Right kidney (tissue), 1 donor: ENCODE data around the gene ZNF488.

Source experiments
- DNase-seq: peaks from one replicate; pipeline ENCODE4 v3.0.0-alpha.2; 2016

Gene ZNF488

DNA sequence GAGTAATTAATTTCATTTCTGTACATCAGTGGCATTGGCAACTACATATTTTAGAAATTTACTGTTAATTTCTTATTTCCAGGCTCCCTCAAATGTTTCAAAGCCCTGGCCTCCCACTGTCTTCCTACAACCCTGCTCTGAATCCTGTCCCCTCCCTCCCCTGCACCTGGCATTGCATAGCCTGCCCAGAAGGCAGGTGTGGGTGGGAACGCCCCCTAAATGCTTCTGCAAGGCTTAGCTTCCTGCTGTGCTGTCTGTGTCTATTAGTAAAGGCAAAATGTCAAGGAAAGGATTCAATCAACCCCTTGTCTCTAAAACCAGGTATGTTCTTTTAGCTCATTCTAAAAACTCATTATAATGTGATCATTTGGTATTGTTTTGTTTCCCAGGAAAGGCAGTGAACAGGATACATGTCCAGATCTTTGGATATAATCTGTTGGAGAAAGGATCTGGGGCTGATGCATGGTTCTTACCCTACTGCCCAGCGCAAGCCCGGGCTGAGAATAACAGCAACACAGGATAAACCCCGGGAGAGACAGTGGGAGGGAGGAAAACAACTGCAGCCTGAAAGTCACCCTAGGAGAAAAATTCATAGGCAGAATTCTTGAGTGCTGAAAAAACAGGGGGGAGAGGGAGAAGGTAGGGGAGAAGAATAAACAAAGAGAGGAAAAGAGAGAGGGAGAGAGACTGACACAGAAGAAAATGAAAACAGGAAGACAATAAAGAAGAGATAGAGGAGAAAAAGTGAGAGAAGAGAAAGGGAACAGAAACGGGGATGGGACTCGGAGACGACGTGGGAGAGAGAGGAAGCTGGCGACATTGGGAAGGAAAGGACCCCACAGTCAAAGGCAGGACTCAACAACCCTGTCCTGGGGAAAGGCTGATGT lies 589 bp downstream of the ZNF488 start:
- DNase-seq = no peak

DNA sequence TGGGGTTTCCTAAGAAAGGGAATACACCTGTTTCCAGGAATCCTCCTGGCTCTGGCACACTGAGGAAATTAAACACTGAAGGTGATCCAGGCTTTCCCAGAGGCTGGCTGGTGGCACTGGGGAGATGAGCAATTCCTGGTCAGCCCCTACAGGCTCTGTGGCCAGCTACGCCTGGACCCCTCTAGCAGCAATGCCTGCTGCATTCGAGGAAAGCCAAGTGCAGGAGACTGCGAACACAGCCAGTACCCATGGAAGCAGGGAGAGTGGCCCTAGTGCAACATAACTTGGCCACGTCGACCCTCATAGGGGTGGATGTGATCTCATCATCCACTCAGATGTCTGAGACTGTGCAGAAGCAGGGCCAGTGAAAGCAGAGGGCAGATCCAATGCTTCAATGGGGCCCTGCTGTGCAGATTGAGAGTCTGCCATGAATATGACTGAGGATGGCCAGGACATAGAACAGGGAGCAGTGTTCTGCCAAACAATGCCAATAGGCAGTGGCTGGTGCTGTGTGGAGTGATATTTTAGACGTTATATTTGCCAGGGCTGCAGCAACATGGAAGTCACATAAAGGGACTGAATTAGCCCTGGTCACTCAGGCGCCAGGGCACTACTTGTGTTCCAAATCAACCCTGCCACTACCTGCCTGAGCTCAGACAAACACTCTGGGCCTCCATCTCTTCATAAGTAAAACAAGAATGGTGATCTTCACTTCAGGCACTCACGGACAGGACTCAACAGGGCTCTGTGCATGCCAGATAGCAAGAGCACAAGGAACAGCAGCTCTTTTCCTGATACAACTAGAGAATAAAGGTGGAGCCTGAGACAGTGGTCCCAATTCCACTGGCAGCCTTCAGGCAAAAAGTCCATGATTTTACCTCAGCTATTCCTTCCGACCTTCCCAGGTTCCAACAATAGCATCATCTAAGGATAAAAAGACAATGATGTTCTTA lies 2.4 kb downstream of the ZNF488 start:
- no peak for DNase-seq

DNA sequence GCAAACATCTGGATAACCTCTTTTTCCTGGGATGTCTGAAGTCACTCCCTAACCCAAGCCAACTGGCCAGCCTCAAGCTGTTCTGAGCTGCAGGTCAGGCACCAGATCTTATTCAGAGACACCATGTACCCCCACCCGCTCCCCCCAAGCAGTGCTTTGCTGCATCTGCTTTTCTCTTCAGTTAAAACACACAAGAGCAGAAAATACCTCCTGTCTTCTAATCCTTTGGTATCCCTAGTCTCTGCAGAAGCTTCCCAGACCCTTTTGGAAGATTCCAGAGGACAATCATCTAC lies 3.0 kb downstream of the ZNF488 start:
- DNase-seq = no peak

DNA sequence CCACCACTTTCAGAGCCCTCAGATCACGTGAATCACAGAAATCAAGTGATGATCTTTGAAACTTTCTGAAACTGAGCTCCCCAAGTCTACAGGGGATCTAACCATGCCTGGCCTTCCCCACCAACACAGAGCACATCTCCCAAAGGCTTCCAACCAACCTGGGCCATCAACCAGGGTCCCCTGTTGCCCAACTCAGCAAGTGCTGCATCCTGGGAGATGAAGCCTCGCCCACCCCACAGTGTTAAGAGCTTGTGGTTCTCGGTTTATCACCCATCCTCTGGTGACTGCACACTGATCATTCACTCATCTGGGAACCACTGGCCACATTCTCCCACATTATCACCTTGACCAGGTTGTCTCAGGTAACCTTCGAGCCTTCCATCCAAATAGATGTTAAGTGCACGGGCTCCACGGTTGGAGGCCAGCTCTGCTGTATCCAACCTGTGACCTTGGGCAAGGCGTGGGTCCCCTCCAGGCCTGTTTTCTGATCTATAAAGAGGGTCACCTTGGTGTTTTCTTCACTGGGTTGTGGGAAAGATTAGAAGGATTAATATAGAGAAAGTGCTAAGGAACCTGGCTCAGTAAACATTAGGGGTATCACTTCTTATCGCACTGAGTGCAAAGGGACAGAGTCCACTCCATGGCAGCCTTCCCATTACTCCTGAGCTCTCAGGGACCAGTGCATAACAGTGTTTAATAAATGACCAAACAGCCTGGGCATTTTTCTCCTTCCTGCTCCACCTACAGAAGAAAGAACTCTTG lies 3.6 kb downstream of the ZNF488 start:
- DNase-seq = no peak

DNA sequence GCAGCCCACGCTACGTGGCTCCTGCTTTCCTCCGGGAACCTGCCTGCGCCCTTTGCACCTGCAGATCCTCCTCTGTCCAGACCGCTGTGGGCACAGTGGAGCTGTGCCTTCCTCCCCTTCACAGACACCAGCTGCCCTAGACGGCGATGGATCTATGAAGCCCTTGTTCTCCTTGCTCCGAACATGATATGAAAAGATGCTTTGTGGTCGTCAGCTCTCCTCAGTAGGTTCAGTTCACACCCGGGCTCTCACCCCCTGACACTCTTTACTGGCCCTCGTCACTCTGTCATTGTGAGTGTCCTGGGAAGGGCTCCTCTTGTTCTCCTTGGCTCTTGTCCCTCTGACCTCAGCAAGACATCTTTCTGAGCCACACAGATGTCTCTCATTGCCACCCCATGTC lies 4.2 kb downstream of the ZNF488 start:
- no peak for DNase-seq

DNA sequence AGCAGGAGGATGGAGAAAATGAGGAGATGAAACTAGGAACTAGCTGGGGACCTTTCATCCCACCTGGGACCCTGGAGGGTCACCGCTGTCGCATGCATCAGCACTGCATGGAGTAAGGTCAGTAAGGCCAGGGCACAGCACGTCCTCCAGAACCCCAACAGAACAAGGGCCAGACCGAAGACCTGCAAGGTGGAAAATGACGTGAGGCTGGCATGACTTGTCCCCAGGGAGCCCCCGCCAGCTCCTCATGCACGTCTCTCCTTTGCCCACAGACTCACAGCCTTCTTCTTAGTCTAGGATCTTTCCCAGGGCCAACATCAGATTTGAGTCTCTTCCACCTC lies 4.7 kb downstream of the ZNF488 start:
- no peak for DNase-seq

DNA sequence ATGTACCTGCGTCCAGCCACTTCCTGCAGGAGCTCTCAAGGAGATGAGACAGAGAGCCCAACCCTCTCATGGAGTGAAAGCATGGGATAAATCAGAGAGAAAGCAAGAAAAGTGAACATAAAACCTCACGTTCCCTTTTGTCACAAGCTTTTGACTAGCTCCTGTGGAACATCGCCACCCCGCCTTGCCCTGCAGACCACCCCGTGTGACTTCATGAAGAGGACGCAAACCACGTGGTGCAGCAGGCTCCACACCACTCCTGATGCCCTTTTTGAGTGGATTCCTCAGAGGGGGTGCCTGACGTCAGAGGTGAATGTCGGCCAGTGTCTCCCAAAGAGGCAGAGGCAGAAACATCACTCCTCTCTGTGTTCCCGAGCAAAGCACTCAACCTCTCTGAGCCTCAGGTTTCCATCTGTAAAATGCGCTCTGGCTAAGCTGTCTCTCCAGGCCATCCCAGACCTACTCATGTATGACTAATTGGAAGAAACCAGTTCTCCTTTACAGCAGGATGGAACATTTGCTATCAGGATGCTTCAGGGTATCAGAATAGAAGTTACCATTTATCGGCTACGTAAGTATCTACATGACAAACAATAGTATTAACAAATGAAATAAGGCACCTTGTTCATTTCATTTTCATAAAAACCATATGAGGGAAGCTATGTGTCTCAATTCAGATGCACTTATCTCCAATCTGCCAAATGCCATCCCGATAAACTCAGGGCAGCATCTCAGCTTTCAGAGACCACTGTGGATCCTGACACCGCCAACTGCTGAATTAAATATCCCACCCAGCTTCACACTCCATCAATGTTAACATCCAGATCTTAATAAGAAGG lies 5.3 kb downstream of the ZNF488 start:
- DNase-seq = no peak

DNA sequence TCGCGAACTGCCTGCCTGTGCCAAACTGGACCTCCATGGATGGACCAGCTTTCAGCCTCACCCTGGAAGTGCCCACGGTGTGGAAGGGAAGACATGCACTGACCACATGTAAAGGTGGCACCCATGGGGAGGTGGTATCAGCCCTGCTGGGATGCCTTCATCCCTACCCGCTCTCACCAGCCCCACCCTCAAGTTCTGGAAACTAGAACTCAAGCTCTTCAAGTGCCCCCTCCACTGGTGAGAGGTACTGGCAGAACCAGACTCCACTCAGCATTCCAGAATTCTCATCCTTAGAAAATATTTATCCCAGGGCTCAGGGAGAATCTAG lies 5.9 kb downstream of the ZNF488 start:
- no peak for DNase-seq

DNA sequence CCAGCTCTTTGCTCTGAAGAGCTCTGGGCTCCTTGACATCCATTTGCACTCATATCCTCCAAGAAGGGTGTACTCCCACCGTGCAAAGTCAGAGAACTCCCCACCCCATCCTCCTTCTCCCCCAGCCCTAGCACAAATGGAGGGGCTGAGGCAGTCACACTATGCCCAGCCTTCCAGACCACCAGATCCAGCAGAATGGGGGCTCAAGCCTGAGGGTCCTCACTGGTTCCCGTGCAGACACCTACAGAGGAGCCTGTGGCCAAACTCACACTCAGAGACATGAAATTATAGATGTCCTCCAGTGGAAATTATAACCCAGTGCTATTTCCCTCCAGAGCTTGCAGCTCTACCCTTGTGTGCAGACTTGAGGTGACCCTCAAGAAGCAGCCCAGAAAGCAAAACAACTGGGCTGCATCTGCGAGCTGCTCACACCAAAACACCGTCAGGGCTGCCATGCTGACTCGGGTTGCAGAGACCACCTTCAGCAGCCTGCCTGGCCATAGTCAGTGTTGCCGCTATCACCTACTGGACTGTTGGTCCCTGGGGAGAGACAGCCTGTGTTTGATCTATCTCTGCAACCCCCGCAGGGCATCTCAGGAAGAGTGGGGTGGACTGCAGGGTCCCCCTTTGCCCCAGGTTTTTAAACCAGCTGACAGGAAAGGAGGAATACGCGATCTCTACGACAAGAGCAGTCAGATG lies 7.4 kb downstream of the ZNF488 start:
- no peak for DNase-seq

DNA sequence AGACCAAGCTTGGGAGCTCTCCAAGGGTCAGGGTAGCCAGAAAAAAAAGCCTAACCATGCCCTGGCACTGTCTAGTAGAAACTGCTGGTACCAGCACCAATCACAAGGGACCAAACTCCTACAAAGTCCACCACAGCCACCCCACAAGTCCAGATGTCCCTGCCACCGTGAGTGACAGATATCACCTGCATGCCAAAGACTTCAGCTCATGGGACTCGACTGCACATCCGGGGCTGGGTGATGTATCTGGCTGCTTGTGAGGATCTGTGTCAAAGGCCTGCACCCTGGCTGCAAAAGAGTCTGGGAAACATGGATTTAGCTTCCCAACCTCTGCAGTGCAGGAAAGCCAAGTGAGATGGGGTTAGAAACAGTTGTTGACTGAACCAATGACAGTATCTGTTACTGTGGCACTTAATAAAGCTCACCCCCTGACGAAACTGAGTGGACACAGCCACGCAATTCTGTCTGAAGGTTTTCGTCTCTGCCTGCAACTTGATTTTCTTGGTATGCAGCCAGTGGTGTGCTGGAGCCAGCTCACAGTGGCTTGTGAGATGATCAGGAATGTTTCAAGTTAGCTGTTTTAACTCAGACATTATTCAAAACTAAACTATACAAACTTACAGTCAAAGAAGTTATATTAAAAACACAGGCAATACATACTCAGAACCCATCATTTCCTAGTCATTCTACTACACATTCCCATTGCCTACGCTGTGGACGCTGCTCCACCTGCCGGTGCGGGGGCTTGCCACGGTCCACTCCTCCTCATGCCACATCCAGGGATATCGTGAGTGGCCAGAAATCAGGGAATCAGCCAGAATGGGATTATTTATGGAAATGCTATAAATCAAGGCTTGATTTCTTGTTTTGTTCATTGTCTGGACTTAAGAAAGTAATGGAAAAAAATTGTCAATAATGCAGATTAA lies 9.2 kb downstream of the ZNF488 start:
- no peak for DNase-seq

DNA sequence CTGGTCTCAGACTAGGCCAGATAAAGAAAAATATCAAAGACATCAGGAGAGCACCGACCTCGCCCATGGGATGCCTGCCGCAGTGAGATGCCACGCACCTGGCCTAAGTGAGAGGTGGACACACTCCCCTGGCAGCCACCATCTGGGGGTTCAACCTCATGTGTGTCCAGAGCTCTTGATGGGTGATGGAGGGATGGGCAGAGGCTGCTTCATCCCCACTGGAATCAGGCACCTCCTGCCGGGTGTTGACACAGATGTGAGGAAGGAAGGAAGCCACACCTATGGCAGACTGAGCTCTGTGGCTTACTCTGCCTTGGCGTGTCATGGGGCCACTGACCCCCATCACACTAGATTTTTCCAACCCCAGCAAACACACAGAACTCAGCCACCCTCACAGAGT lies 11.4 kb downstream of the ZNF488 start:
- no peak for DNase-seq

DNA sequence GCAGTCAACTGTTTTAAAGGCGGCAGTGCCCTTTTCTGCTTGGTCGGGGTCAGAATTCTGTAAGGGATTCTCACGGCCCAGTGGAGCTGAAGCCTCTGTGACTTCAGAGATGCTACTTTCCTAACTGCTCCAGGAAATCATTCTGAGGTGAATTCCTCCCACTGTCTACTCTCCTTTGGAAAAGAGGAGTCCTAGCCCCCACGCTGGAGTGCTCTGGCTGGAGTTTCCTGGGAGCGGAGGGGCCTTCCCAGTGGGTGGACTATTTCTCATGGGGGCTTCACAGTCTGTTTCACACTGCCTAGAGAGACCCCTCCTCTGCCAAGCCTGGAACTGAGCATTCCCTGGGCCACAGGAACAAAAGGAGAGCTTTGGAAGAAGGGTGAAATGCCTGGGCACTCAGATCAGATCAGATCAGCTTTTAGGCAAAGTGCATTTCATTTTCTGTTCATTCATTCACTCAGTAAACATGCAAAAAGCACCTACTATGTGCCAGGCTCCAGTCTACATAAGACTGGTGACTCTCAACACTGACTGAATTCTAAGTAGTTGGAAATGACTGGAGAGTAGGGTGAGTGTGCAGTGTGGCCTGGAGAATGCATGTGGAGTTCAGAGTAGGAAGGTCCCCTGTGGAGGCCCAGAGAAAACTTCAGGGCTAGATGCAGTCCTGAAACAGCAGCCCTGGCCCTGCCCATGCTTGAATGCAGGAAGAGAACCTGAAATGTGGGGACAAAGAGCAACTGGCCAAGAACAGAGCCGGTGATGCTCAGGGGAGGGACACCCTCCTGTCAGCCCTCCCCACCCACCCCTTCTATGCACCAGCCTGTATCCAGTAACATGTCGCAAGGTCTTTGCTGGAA lies 12.2 kb downstream of the ZNF488 start:
- no peak for DNase-seq

DNA sequence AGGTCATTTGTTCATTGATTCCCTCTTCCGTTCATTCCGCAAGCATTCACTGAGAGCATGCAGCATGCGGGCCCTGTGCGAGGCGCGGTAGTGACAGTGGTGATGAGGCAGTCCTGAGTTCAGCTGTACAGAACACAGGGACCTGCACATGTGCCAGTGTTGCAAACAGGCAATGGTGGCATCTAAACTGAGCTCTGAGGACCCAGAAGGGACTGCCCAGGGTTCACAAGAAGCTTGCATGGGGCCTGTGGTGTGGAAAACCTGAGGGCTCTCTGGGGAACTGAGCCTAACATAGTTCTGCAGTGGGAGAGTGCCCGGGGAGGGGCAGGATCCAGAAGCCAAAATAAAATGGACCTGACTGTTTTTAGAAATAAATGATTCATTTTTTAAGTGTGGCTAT lies 13.2 kb downstream of the ZNF488 start:
- no peak for DNase-seq

DNA sequence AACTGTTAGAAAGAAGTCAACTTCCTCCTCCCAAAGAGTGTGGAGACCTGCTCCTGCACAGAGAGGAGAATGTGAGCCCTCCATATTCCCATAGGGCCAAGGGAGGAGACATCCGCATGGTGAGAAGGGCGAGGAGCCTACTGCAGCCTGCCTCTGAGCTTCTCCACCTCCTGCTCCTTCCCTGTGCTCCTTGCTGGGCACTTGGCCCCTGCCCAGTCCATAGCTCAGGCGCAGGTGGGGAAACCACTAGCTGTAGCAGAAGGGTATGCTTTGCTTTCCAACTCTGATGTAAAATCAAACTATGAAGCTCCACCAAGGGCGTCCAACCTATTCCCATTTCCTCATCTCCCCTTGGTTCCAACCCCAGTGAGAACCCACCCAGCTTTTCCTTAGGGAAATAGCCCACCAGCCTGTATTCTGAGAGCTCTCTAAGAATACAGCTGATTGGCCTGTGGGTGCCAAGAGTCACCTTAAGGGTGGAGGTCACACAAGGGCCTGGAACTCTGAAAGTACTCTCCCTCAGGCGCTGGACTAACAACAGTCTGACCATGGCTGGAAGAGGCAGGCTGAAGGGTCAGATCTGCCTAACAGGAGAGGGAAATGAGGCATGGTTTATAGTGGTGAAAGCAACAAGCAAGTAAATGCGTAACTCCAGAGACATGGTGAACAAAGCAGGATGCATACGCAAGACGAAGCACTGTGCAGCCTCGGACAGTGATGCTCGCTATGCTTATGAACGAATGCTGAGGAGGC lies 13.9 kb downstream of the ZNF488 start:
- DNase-seq = no peak

DNA sequence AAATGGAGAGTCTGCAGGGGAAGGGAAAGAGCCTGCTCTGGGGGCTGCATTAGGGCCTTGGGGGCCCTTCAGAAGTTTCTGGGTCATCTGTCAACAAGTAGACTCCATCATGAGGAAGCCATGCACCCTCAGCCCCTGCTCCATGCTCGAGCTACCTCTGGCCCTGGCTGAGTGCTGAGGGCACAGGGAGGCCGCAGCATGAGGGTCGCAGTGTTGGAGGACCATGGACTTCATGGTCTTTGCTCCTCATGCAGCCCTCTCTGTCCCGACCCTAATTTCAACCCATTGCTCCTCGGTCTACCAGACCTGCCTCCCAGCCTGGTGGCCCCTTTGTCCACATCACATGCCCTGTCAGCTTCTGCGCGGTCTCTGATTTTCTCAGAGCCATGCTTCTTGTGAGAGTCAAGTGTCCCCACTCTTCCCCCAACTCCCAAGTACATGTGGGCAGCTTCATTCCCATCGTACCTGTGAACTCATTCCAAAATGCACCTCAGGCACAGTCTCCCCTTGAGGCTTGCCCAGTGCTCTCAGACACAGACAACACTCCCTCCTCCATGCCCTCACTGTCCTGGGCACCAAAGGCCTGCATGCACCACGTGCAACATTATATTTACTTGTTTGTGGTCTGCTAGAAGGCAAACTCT lies 14.7 kb downstream of the ZNF488 start:
- no peak for DNase-seq

DNA sequence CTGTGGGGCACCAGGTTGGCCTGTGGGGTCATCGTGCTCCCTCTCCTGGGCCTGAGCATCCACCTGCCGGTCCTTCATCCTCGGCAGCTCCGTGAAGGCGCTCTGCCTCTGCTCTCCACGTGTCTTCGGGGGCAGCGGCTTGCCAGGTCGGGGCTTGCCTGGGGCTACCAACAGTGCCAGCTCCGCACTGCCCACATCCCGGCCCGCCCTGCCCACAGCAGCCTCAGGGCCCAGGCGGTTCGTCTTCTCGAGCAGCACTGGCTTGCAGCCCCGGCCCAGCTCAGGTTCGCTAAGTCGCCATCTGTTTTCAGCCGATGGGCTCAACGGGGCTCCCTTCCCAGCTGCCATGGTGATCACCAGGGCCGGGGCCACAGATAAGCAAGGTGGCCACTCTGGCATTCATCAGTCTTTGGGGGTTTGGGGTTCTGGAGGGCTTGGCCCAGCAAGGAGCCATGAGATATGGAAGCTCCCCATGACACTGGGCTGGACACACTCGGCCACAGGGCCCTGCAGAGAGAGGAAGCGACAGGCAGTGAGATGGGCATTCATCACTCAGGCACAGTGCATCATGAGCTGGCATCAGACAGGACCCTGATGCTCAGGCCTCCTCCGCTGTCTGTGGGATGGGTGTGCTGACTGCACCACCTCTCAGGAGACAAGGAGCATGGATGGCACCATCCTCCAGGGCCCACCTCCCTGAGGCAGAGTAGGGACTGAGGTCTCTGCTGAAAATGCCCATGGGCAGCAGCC lies 15.5 kb downstream of the ZNF488 start:
- no peak for DNase-seq

DNA sequence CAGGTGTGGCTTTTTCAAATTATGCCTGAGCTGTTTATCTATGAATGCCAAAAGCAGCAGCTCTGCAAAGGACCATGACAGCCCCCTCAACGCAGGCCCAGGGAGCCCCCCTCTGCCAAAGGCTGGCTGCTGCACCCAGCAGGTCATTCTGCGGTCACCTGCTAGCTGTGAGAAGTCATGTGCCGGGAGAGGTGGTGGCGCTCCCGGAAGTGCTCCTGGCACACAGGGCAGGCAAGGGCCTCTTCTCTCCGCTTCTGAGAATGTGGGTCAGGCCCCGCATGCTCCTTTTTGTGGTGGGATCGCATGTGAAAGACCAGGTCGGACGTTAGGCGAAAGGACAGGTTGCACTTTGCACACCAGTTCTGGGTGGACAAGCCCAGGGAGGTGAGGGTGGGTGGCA lies 16.4 kb downstream of the ZNF488 start:
- DNase-seq = no peak
